ENCODE measurements around the gene GPRIN2. TPM values are rescaled to one million over a fixed set of nuclear protein-coding genes. Genes with fewer than 3 reads are reported as not detected.

GPRIN2 gene
- polyA plus RNA-seq, 1 donor from 2014 or later: 7.1 TPM

DNA sequence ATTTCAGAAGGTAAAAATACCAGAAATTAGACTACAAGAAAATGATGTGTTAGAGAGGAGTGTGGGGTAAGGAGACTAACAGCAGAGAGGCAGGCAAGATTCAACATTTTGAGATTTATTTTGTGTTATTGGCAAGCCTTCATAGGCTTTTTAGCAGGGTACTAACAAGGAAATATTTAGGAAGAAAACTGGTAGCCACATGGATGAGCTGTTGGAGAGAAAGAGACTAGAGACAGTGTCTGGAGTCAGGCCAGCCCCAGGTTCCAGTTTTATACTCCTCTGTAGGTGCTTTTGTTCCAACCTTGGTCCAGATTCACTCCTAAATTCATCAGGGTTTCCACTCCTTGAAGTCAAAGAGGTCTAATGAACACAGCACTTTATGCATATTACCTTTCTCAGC lies 41.1 kb downstream of the GPRIN2 start:
- H3K27ac ChIP-seq (ENCODE audit: low read length): no peak overlapping the region
- H3K79me2 ChIP-seq (replicated peaks; ENCODE audit: insufficient read depth, low read length): no peaks in the 10 kb centered on the region
- TF ChIP-seq EP300 (conservative IDR thresholded peaks at IDR 0.05; ENCODE audit: poor library complexity, severe bottlenecking) (no peak), SMC3 (conservative IDR thresholded peaks at IDR 0.05; ENCODE audit: poor library complexity) (no peak), EZH2 (IDR thresholded peaks at IDR 0.05; ENCODE audit: borderline replicate concordance, insufficient read depth, low read length, poor library complexity, severe bottlenecking) (no peak), RAD21 (conservative IDR thresholded peaks at IDR 0.05) (no peak), MXI1 (conservative IDR thresholded peaks at IDR 0.05; ENCODE audit: poor library complexity, severe bottlenecking) (no peak), POLR2AphosphoS5 (IDR thresholded peaks at IDR 0.05) (no peak), TAF1 (IDR thresholded peaks at IDR 0.05; ENCODE audit: low read depth) (no peak)
- TF ChIP-seq, protein P1, sequence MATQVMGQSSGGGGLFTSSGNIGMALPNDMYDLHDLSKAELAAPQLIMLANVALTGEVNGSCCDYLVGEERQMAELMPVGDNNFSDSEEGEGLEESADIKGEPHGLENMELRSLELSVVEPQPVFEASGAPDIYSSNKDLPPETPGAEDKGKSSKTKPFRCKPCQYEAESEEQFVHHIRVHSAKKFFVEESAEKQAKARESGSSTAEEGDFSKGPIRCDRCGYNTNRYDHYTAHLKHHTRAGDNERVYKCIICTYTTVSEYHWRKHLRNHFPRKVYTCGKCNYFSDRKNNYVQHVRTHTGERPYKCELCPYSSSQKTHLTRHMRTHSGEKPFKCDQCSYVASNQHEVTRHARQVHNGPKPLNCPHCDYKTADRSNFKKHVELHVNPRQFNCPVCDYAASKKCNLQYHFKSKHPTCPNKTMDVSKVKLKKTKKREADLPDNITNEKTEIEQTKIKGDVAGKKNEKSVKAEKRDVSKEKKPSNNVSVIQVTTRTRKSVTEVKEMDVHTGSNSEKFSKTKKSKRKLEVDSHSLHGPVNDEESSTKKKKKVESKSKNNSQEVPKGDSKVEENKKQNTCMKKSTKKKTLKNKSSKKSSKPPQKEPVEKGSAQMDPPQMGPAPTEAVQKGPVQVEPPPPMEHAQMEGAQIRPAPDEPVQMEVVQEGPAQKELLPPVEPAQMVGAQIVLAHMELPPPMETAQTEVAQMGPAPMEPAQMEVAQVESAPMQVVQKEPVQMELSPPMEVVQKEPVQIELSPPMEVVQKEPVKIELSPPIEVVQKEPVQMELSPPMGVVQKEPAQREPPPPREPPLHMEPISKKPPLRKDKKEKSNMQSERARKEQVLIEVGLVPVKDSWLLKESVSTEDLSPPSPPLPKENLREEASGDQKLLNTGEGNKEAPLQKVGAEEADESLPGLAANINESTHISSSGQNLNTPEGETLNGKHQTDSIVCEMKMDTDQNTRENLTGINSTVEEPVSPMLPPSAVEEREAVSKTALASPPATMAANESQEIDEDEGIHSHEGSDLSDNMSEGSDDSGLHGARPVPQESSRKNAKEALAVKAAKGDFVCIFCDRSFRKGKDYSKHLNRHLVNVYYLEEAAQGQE (IDR thresholded peaks at IDR 0.05; ENCODE audit: borderline replicate concordance): no peak
- TF ChIP-seq, protein P2, sequence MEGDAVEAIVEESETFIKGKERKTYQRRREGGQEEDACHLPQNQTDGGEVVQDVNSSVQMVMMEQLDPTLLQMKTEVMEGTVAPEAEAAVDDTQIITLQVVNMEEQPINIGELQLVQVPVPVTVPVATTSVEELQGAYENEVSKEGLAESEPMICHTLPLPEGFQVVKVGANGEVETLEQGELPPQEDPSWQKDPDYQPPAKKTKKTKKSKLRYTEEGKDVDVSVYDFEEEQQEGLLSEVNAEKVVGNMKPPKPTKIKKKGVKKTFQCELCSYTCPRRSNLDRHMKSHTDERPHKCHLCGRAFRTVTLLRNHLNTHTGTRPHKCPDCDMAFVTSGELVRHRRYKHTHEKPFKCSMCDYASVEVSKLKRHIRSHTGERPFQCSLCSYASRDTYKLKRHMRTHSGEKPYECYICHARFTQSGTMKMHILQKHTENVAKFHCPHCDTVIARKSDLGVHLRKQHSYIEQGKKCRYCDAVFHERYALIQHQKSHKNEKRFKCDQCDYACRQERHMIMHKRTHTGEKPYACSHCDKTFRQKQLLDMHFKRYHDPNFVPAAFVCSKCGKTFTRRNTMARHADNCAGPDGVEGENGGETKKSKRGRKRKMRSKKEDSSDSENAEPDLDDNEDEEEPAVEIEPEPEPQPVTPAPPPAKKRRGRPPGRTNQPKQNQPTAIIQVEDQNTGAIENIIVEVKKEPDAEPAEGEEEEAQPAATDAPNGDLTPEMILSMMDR (IDR thresholded peaks at IDR 0.05; ENCODE audit: poor library complexity, severe bottlenecking): no peak

DNA sequence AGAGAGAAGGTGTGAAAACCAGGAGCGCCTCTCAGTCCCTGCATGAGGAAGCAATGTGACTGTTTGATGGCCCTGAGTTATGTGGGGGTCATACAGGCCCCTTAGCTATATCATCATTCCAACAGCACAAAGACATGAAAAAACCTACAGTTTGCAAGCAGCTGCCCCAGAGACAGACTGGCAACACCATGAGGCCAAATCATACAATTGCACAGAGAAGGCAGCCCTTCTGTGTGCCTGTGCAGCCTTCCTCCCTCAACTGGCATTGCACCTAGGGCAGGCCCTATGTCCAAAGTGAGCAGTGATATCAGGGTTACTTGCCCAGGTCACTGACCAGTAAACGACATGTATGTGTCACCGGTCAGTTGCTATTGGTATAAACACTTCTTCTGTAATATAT lies 41.6 kb downstream of the GPRIN2 start:
- Histone ChIP-seq H4K20me1 (ENCODE audit: insufficient read depth) (no peaks in the 10 kb centered on the region), H3K9me3 (ENCODE audit: low read length) (no peaks in the 10 kb centered on the region), H3K36me3 (ENCODE audit: insufficient read depth, low read length) (no peaks in the 10 kb centered on the region), H3K27ac (ENCODE audit: low read length) (no peak overlapping the region), H3K4me2 (ENCODE audit: low read length) (no peak overlapping the region), H2AFZ (ENCODE audit: low read depth, low read length) (no peak overlapping the region), H3K9ac (ENCODE audit: low read length) (no peak overlapping the region), H3K9me2 (ENCODE audit: insufficient read depth, low read length) (no peaks in the 10 kb centered on the region), H3K79me2 (replicated peaks; ENCODE audit: insufficient read depth, low read length) (no peaks in the 10 kb centered on the region), H3F3A (ENCODE audit: insufficient read depth, low read length, poor library complexity, severe bottlenecking) (no peaks in the 10 kb centered on the region), H3K27me3 (ENCODE audit: insufficient read depth, low read depth, low read length) (no peaks in the 10 kb centered on the region), H3K4me3 (ENCODE audit: low read length) (no peak overlapping the region)
- TF ChIP-seq, protein P2 (IDR thresholded peaks at IDR 0.05; ENCODE audit: poor library complexity, severe bottlenecking): no peak
- no peak for TF ChIP-seq SMC3 (conservative IDR thresholded peaks at IDR 0.05; ENCODE audit: poor library complexity)
- TF ChIP-seq MXI1 (conservative IDR thresholded peaks at IDR 0.05; ENCODE audit: poor library complexity, severe bottlenecking): no peak
- TF ChIP-seq EP300 (conservative IDR thresholded peaks at IDR 0.05; ENCODE audit: poor library complexity, severe bottlenecking): no peak
- no peak for TF ChIP-seq RAD21 (conservative IDR thresholded peaks at IDR 0.05)
- TF ChIP-seq EZH2 (IDR thresholded peaks at IDR 0.05; ENCODE audit: borderline replicate concordance, insufficient read depth, low read length, poor library complexity, severe bottlenecking): no peak
- TF ChIP-seq, protein P1 (IDR thresholded peaks at IDR 0.05; ENCODE audit: borderline replicate concordance): no peak
- TF ChIP-seq POLR2AphosphoS5 (IDR thresholded peaks at IDR 0.05): no peak
- no peak for TF ChIP-seq TAF1 (IDR thresholded peaks at IDR 0.05; ENCODE audit: low read depth)

More for the DNA sequence above, 41.1 kb downstream of the GPRIN2 start:
- Histone ChIP-seq H3K4me2 (ENCODE audit: low read length) (no peak overlapping the region), H3K4me3 (ENCODE audit: low read length) (no peak overlapping the region), H2AFZ (ENCODE audit: low read depth, low read length) (no peak overlapping the region), H3K36me3 (ENCODE audit: insufficient read depth, low read length) (no peaks in the 10 kb centered on the region), H3K9me2 (ENCODE audit: insufficient read depth, low read length) (no peaks in the 10 kb centered on the region), H3F3A (ENCODE audit: insufficient read depth, low read length, poor library complexity, severe bottlenecking) (no peaks in the 10 kb centered on the region), H3K27me3 (ENCODE audit: insufficient read depth, low read depth, low read length) (no peaks in the 10 kb centered on the region), H4K20me1 (ENCODE audit: insufficient read depth) (no peaks in the 10 kb centered on the region), H3K9ac (ENCODE audit: low read length) (no peak overlapping the region), H3K9me3 (ENCODE audit: low read length) (no peaks in the 10 kb centered on the region)

All from neural cell (in vitro differentiated cells).